ENCODE results near the gene SNTG2.

GRCh38 chr2:905091-905832 lies 45.4 kb upstream of the SNTG2 start:
- no peak for TF ChIP-seq POLR2A (IDR thresholded peaks at IDR 0.05)
- TF ChIP-seq CTCF (IDR thresholded peaks at IDR 0.05), result no peak
